Peyer's patch (tissue), 4 donors: ENCODE data around the gene OR2T1. TPM values are rescaled to one million over a fixed set of nuclear protein-coding genes. Genes with fewer than 3 reads are reported as not detected.

ENCODE experiments used
- DNase-seq, 3 donors: peaks; one replicate each; pipeline ENCODE4 v3.0.0-alpha.2; 2017 to 2019
- H3K27ac ChIP-seq, 4 donors: fragments of 200-600 bp; sonication (generic); one replicate each; pipeline ENCODE4 v1.5.1; 2016 to 2019
- H3K27me3 ChIP-seq, 2 donors: fragments of 200-600 bp; sonication (generic); one replicate each; pipeline ENCODE4 v1.5.1; 2019
- H3K36me3 ChIP-seq, 3 donors: fragments of 200-600 bp; sonication (generic); one replicate each; pipeline ENCODE4 v1.5.1; 2016 to 2019
- H3K4me1 ChIP-seq, 4 donors: fragments of 200-600 bp; sonication (generic); one replicate each; pipeline ENCODE4 v1.5.1; 2016 to 2019
- H3K4me3 ChIP-seq, 4 donors: fragments of 200-600 bp; sonication (generic); 1 replicate in 3 of 4; 2 replicates in 1 of 4; pipeline ENCODE4 v1.5.1; 2016 to 2019; ENCODE audit warnings: mild to moderate bottlenecking in 1 of 4
- H3K9me3 ChIP-seq, 4 donors: fragments of 200-600 bp; sonication (generic); one replicate each; pipeline ENCODE4 v1.5.1; 2016 to 2019; ENCODE audit warnings: mild to moderate bottlenecking in 1 of 4
- CTCF ChIP-seq, 6 experiments: fragments of 450-650 bp in 4 of 6; fragments of 200-600 bp in 2 of 6; sonication (generic) in 1 of 6; IDR thresholded peaks; one replicate each; pipeline ENCODE4 v1.5.1; 2017 to 2019; ENCODE audit warnings: antibody characterized with exemption in 6 of 6, mild to moderate bottlenecking in 3 of 6, moderate library complexity in 1 of 6
- POLR2A ChIP-seq, 2 donors: fragments of 450-650 bp; IDR thresholded peaks; one replicate each; pipeline ENCODE4 v1.5.1; 2017; ENCODE audit warnings: antibody characterized with exemption in 2 of 2, mild to moderate bottlenecking in 2 of 2, moderate library complexity in 2 of 2
- total RNA-seq, 4 donors: library from RNA; depleted of rRNA; stranded (reverse); fragments of >200 nt; gene quantifications; one replicate each; pipeline ENCODE4 v1.1.0, GENCODE V29; 2016

OR2T1 gene
- total RNA-seq, 4 donors from 2014 or later = not detected

GRCh38 chr1:248375446-248375845, 27.4 kb upstream of the OR2T1 start, which contains the start of gene OR2T6:
OR2T6 (plus strand) TSS chr1:248375746; CDS start chr1:248387609, 11,863 bp downstream.
- Histone ChIP-seq H3K9me3 (no peaks in the 10 kb centered on the region), H3K4me3 (no peak within 1 kb of the TSS), H3K27me3 (no peaks in the 10 kb centered on the region), H3K4me1 (no peaks in the 10 kb centered on the region), H3K27ac (no peak within 1 kb of the TSS), H3K36me3 (no peaks in the 10 kb centered on the region)
- DNase-seq = no peak
- no peak for TF ChIP-seq POLR2A (IDR thresholded peaks at IDR 0.05)
- no peak for TF ChIP-seq CTCF (IDR thresholded peaks at IDR 0.05)

GRCh38 chr1:248376916-248377315, 25.9 kb upstream of the OR2T1 start:
- TF ChIP-seq CTCF (IDR thresholded peaks at IDR 0.05) (no peak), POLR2A (IDR thresholded peaks at IDR 0.05) (no peak)
- Histone ChIP-seq H3K9me3 (no peaks in the 10 kb centered on the region), H3K27ac (no peak overlapping the region), H3K27me3 (no peaks in the 10 kb centered on the region), H3K36me3 (no peaks in the 10 kb centered on the region), H3K4me3 (no peak overlapping the region), H3K4me1 (no peaks in the 10 kb centered on the region)
- DNase-seq = no peak

- DNase-seq = no peak
- Histone ChIP-seq H3K27me3 (no peaks in the 10 kb centered on the region), H3K27ac (no peak overlapping the region), H3K36me3 (no peaks in the 10 kb centered on the region), H3K4me1 (no peaks in the 10 kb centered on the region), H3K9me3 (no peaks in the 10 kb centered on the region), H3K4me3 (no peak overlapping the region)
- TF ChIP-seq POLR2A (IDR thresholded peaks at IDR 0.05) (no peak), CTCF (IDR thresholded peaks at IDR 0.05) (no peak)
These were observed 22.0 kb upstream of the OR2T1 start for GRCh38 chr1:248380854-248381253.

- H3K9me3 ChIP-seq = no peaks in the 10 kb centered on the region
- no peak overlapping the region for H3K27ac ChIP-seq
- no peak for TF ChIP-seq CTCF (IDR thresholded peaks at IDR 0.05)
- TF ChIP-seq POLR2A (IDR thresholded peaks at IDR 0.05) = no peak
- H3K36me3 ChIP-seq = no peaks in the 10 kb centered on the region
- no peak overlapping the region for H3K4me3 ChIP-seq
- no peak for DNase-seq
- no peaks in the 10 kb centered on the region for H3K4me1 ChIP-seq
- no peaks in the 10 kb centered on the region for H3K27me3 ChIP-seq
These were observed 14.4 kb upstream of the OR2T1 start for GRCh38 chr1:248388426-248388825.

- H3K27me3 ChIP-seq = no peaks in the 10 kb centered on the region
- H3K4me1 ChIP-seq = no peaks in the 10 kb centered on the region
- H3K4me3 ChIP-seq = no peak overlapping the region
- TF ChIP-seq POLR2A (IDR thresholded peaks at IDR 0.05) (no peak), CTCF (IDR thresholded peaks at IDR 0.05) (no peak)
- no peaks in the 10 kb centered on the region for H3K36me3 ChIP-seq
- H3K9me3 ChIP-seq = no peaks in the 10 kb centered on the region
- no peak overlapping the region for H3K27ac ChIP-seq
- DNase-seq = no peak
These were observed 9.8 kb upstream of the OR2T1 start for GRCh38 chr1:248393050-248393449.

- Histone ChIP-seq H3K9me3 (no peaks in the 10 kb centered on the region), H3K4me3 (no peak overlapping the region), H3K27me3 (no peaks in the 10 kb centered on the region), H3K27ac (no peak overlapping the region), H3K4me1 (no peaks in the 10 kb centered on the region), H3K36me3 (no peaks in the 10 kb centered on the region)
- TF ChIP-seq POLR2A (IDR thresholded peaks at IDR 0.05) = no peak
- no peak for TF ChIP-seq CTCF (IDR thresholded peaks at IDR 0.05)
- DNase-seq = no peak
These were observed 1.2 kb downstream of the OR2T1 start for GRCh38 chr1:248404024-248404423.
